GM11168 (cell line): ENCODE results near the gene NSDHL.
"Not testable (repeated sequence)": the region's sequence is repeated elsewhere in the genome, so short reads cannot be mapped to it uniquely, and the experiment has no call there.

ENCODE experiments used
- in situ Hi-C: fragments of 300-500 bp; cut with MboI; formaldehyde crosslinking; loops from one replicate; pipeline ENCODE4 v1.12.0; 2022; ENCODE audit warnings: low sequenced_read_pairs; ENCODE audit not compliant: unreplicated experiment

Gene NSDHL

DNA sequence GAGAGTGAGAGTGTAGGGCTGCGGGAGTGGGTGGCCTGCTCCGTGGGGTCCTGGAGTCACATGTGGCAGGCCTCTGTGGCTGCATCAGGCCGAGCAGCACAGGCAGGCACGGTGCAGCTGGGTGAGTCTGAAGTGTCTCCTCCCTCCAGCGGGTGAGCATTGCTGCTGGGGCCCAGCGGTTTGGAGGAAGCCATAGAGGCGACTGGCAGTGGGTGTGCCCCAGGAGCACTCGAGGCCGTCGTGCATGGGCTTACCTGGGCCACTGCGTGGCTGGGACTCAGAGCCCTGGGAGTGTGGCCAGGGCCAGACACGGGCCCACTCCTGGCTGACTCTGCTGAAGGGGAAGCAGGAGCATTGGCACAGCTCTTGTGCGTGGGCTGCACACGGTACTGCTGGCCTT lies 77.6 kb downstream of the NSDHL start:
- in situ Hi-C loops, result no loop called here

DNA sequence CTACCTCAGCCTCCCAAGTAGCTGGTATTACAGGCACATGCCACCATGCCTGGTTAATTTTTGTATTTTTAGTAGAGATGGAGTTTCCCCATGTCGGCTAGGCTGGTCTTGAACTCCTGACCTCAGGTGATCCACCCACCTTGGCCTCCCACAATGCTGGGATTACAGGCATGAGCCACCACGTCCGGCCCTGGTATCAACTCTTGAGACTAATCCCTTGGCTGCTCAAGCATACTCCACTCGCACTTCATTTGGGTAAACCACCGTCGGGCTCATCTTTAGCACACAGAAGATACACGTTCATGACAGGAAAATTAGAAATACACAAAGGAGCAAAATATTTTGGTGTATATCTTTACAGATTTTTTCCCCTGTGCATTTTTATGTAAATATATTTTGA lies 79.2 kb downstream of the NSDHL start:
- in situ Hi-C loops, result not testable (repeated sequence)

DNA sequence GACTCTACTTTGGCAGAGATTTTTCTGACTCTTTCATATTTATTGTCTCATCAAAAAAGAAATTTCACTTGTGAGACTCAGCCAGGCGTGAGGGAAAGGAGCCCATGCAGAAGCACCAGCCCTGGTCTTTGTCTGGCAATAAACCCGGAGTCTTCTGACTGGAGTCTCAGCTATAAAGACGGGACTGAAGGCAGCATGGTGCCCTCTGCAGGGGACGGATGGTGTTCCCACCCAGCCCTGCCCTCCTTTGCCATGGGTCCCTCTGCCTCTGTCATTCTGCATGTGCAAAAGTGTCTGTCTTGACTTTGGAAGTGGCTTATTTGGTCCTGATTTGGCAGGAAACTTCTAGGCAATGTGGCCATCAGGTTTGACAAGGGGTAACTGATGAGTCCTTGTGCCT lies 81.2 kb downstream of the NSDHL start:
- in situ Hi-C loops, result no loop called here

DNA sequence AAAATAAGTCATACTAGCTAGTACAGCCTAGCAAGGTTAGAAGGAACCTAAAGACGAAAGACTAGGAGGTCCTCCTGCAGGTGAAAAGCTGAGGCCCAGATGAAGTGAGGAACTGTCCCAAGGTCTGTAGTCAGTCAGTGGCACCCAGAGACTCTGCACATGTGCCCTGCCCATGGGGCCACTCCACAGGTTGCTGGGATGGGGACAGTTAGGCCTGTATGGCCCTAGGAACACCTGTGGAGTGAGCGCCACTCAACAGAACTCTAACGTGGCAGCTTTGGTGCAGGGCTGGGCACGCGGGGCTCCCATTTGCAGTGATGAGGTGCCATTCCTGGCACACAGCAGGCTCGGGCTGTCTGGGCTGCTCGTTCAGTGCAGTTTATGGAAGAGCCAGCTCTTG lies 81.8 kb downstream of the NSDHL start:
- in situ Hi-C loops, result no loop called here

DNA sequence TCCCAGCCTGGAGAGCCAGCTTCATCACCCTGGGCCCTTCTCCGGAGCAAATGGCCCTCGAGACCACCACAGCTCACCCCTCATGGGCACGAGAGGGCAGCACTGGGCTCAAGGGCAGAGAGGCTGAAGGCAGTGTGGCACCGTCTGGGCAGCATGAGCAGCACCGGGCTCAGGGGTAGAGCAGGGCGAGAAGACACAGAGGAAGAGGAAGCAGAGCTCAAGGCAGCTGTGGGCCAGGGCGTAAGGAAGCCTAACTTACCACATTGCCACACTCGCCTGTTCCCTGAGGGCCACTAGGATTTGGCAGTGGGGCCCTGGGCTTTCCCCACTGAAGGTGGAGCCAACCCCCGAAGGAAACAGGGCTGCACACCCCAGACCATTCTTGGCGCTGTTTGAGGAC lies 82.5 kb downstream of the NSDHL start:
- in situ Hi-C loops, result no loop called here

DNA sequence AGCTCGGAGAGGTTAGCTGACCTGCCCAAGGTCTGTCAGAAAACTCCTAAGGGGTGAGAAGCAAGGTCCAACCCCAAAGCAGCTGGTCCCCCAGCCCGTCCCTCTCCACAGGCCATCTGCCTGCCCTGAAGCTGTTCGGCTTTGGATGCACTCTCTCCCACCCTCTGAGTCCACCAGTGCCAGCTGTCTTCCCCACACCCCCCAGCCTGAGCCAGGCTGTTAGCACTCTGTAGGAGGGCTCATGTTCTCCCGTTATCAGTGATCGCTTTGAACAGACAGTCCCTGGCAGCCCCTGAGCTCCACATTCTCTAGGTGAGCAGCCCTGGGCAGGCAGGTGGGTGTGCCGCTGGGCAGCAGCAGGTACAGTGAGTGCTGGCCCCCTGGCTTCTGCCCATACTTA lies 83.0 kb downstream of the NSDHL start:
- in situ Hi-C loops, result no loop called here

DNA sequence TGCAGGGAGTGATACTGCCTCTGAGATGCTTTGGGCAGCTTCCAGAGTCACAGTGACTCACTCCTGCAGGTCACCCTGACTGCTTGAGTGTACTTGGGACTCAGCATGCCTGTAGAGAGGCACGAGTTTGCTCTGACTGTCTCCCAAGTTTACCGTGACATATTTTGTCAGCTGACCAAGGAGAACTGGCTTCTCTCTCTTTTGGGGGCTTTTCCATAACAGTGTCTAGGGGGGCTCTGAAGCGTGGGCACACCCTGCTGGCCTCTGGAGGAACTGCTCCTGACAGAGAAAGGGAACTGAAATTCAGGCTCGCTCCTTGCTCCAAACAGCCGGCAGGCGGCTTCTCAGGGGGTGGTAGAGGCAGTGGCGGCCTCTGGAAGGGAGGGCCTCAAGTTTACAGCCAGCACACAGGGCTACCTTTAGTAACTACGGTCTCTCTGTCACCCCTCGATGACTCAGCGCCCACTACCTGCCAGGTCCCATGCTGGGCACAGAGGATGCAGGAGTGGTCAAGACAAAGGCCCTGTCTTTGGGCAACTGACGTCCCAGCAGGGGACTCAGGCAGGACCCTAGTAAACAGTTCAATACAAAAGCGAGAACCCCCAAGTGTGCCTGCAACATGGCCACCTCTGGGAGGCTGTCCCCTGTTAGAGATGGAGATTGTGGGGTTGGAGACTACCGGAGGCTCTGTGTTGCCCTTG lies 84.8 kb downstream of the NSDHL start:
- in situ Hi-C loops, result no loop called here

DNA sequence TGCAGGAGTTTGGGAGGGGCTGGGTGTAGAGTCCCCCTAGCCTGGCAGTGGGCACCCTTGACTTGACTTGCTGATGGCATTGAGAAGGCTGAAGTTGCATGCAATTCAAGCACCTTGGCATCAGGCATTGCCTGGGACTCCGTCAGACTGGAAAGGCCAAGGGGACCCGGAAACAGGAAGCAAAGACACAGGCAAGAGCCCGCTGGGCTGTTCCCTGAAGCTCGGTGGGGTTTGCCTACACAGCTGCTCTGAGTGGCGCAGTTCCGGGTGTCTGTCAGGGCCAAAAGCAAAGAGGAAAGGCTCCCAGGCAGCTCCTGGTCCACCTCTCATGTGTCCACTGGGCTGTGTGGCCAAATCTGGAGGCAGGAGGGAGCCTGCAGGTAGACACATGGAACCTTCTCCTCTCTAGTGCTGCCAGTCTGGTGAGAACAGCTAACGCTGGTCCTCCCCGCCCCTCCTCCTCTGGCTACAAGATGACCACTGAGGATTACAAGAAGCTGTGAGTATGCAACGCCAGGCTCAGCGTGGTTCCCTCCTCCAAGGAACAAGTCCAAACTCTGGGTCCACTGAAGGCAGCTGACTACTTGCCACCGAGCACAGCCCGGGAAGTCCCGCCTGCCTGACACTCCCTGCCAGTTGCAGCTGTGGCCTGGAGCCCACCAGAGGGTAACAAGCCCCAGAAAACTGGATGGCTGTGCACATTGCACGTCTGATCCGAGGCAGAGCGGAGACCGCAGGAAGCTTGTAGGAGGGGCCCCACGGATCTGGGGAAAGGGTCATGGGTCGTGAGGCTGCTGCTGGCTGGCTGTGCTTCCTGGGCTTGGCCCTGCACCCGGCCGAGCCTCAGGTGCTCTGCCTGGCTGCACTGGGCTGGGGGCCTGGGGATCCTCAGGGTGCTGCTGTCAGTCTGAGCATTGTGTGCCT lies 87.1 kb downstream of the NSDHL start:
- in situ Hi-C loops, result no loop called here

DNA sequence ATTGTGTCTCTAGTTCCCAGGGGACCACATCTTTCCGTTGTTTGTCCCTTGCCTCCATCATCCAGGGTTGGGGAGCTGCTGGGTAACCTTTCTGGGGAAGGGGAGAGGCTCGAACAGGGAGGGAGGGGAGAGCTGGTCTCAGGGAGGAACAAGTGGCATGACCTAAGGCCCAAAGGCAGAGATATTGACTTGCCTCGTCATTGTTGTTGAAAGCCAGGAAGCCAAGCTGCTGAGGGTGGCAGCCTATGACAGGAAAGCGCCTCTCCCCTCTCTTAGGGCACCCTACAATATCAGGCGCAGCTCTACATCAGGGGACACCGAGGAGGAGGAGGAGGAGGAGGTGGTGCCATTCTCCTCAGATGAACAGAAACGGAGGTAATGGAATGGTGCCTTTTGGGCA lies 87.8 kb downstream of the NSDHL start:
- in situ Hi-C loops, result no loop called here
